Ishikawa (cell line): ENCODE results near the gene CPAMD8.

Experiments used
- CEBPB ChIP-seq: IDR thresholded peaks from 2 replicates; pipeline ENCODE4 v1.6.1; 2012
- CREB1 ChIP-seq: IDR thresholded peaks from 2 replicates; pipeline ENCODE4 v1.6.1; 2012; ENCODE audit warnings: low read depth
- EGR1 ChIP-seq: IDR thresholded peaks from 2 replicates; pipeline ENCODE4 v1.6.1; 2012
- EP300 ChIP-seq: IDR thresholded peaks from 2 replicates; pipeline ENCODE4 v1.6.1; 2012; ENCODE audit warnings: borderline replicate concordance
- FOXM1 ChIP-seq: IDR thresholded peaks from 2 replicates; pipeline ENCODE4 v1.6.1; 2012; ENCODE audit warnings: low read depth, borderline replicate concordance
- MAX ChIP-seq: IDR thresholded peaks from 2 replicates; pipeline ENCODE4 v1.6.1; 2012
- NFIC ChIP-seq: IDR thresholded peaks from 2 replicates; pipeline ENCODE4 v1.6.1; 2012
- RAD21 ChIP-seq: IDR thresholded peaks from 2 replicates; pipeline ENCODE4 v1.6.1; 2012; ENCODE audit warnings: low read depth
- REST ChIP-seq: IDR thresholded peaks from 2 replicates; pipeline ENCODE4 v1.6.1; 2012; ENCODE audit warnings: low read depth, mild to moderate bottlenecking
- TAF1 ChIP-seq: IDR thresholded peaks from 2 replicates; pipeline ENCODE4 v1.6.1; 2012; ENCODE audit warnings: low read depth, mild to moderate bottlenecking
- TCF12 ChIP-seq: IDR thresholded peaks from 2 replicates; pipeline ENCODE4 v1.6.1; 2012; ENCODE audit warnings: low read depth
- TEAD4 ChIP-seq: IDR thresholded peaks from 2 replicates; pipeline ENCODE4 v1.6.1; 2012
- USF1 ChIP-seq: IDR thresholded peaks from 2 replicates; pipeline ENCODE4 v1.6.1; 2012
- YY1 ChIP-seq: IDR thresholded peaks from 2 replicates; pipeline ENCODE4 v1.6.1; 2012; ENCODE audit warnings: low read depth
- ZBTB7A ChIP-seq: IDR thresholded peaks from 2 replicates; pipeline ENCODE4 v1.6.1; 2012; ENCODE audit warnings: low read depth

Gene CPAMD8

GRCh38 chr19:16903347-16903746 is 123.3 kb downstream of the CPAMD8 start:
- no peak for TF ChIP-seq RAD21
- TF ChIP-seq MAX, result no peak
- TF ChIP-seq CEBPB, result no peak

GRCh38 chr19:16902545-16902944 is 124.1 kb downstream of the CPAMD8 start:
- no peak for TF ChIP-seq MAX
- TF ChIP-seq EGR1, result no peak
- TF ChIP-seq REST, result no peak

GRCh38 chr19:16901491-16902175 is 125.0 kb downstream of the CPAMD8 start:
- TF ChIP-seq ZBTB7A (no peak), CEBPB (no peak), YY1 (no peak), MAX (no peak), REST (no peak), CREB1 (no peak), TAF1 (no peak), EP300 (no peak), TEAD4 (no peak), FOXM1 (no peak), NFIC (no peak)

- TF ChIP-seq CREB1 (no peak), RAD21 (peak; percentile 68), TAF1 (no peak), TCF12 (no peak), NFIC (no peak)
These were observed 127.0 kb downstream of the CPAMD8 start for GRCh38 chr19:16899566-16900075.

- TF ChIP-seq TEAD4 (no peak), EGR1 (peak; percentile 83)
These were observed 128.1 kb downstream of the CPAMD8 start for GRCh38 chr19:16898361-16899015.

- no peak for TF ChIP-seq NFIC
- TF ChIP-seq USF1, result no peak
- no peak for TF ChIP-seq TCF12
- TF ChIP-seq RAD21, result no peak
- no peak for TF ChIP-seq EGR1
- no peak for TF ChIP-seq FOXM1
- TF ChIP-seq MAX, result no peak; the same call in 1 of the 2 replicates
- TF ChIP-seq REST, result no peak
- no peak for TF ChIP-seq EP300
- TF ChIP-seq YY1, result no peak
- TF ChIP-seq TAF1, result no peak
- TF ChIP-seq ZBTB7A, result no peak
- TF ChIP-seq CEBPB, result no peak
- no peak for TF ChIP-seq TEAD4
- TF ChIP-seq CREB1, result no peak
These were observed 128.8 kb downstream of the CPAMD8 start for GRCh38 chr19:16897856-16898161.
